Astrocyte of the cerebellum (primary cell): Measurements from ENCODE around the gene LRRC36.

ENCODE experiments used
- DNase-seq: peaks from one replicate; pipeline ENCODE4 v3.0.0-alpha.2; 2011; ENCODE audit warnings: low read depth
- H3K4me3 ChIP-seq: 2 replicates; pipeline ENCODE4 v1.5.1; 2011; ENCODE audit warnings: mild to moderate bottlenecking, low read depth, low read length, moderate library complexity
- CTCF ChIP-seq: IDR thresholded peaks from 2 replicates; pipeline ENCODE4 v1.5.1; 2012; ENCODE audit warnings: low read length, low read depth, moderate library complexity, mild to moderate bottlenecking; ENCODE audit errors: missing control alignments
- in situ Hi-C: cut with HindIII; loops from 2 replicates; pipeline ENCODE4 v1.10.0; 2017; ENCODE audit warnings: low sequenced_read_pairs

Gene LRRC36

DNA sequence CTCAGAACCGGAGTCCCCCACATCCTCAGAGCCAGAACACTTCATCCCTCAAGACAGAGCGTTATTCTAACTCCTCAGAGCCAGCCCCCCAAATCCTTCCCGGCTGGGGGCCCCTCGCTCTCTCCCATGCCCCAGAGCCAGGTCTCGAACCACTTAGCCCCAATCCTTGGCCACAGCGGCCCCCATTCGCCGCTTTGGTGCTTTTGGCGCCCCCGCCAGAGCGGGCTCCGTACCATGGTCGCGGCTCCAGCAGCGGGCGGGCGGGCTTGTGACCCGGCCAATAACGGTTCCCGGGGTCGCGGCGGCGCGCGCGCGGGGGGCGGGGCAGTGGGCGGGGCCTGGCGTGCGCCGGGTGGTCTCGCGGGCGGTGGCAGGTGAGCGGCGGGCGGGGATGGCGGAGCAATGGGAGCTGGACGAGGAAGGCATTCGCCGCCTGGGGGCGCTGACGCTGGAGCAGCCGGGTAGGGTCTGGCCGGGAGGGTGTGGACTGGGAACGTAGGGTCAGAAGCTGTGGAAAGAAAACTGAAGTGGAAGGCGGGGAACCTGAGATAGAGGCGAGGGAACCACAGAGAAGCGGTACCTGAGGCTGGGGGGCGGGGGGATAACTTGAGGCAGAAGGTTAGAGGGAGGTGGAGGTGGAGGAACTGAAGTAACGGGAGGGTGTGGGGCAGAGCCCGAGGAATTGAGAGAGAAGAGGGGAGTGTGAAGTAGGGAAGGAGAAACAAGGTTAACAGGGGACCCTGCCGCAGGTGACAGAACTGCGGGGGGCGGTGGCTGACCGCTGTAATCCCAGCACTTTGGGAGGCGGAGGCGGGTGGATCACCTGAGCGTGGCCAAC lies at the start of gene LRRC36, which contains the start of gene KCTD19:
Gene LRRC36 (plus strand): TSS at position 344 of the 838 bp plus-strand sequence. CDS start 48 bp downstream, at position 392.
Gene KCTD19 (minus strand): TSS at position 270 of the 838 bp plus-strand sequence. CDS start 34 bp downstream, at position 236.
- peak within 1 kb of the TSS; percentile 53 for H3K4me3 ChIP-seq
- in situ Hi-C loops = loop anchor here (5.0 kb wide), 2 partner anchors 41 to 71 kb away; no protein-coding TSS in a partner anchor
- DNase-seq = peak; percentile 5
- TF ChIP-seq CTCF = peak; percentile 50

GRCh38 chr16:67277294-67277998 lies 49.2 kb upstream of the LRRC36 start:
- no peak for TF ChIP-seq CTCF
- in situ Hi-C loops = no loop called here
- H3K4me3 ChIP-seq = peak overlapping the region; percentile 44
- peak; percentile 99 for DNase-seq

DNA sequence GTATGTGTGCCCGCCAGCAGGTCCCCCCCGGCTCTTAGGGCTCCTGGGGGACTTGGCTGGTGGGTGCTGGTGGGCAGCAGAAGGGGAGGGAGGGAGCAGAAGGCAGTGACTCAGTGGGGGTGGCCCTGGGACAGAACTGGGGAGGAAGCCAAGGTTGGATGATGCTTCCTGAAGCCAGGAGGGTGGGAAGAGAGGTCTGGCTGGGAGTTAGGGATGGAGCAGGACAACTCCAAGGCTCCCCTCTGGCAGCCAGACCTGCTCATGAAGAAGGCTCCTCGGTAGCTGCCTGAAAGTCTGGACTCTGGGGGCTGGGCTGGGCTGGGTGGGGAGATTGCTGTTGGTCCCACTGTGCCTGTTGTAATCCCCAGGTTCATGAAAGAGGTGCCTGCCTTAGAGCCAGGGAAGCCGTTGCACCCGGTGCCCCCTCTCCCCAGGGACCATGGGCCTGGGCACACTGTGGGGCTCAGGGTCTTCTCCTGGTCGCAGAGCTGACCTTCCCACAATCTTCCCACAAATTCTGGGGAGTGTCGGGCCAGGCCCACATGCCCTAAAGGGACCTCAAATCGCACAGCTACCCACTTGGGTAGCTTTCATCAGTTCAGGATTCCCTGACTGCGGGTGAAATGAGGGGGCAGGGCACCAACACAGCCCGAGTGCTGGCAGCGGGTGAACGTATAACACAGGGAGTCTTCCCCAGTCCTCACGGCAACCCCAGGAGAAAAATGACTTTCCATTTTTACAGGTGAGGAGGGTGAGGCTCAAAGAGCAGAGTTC lies 48.4 kb upstream of the LRRC36 start:
- H3K4me3 ChIP-seq = peak overlapping the region; percentile 44
- no peak for TF ChIP-seq CTCF
- in situ Hi-C loops = no loop called here
- peak; percentile 61 for DNase-seq

DNA sequence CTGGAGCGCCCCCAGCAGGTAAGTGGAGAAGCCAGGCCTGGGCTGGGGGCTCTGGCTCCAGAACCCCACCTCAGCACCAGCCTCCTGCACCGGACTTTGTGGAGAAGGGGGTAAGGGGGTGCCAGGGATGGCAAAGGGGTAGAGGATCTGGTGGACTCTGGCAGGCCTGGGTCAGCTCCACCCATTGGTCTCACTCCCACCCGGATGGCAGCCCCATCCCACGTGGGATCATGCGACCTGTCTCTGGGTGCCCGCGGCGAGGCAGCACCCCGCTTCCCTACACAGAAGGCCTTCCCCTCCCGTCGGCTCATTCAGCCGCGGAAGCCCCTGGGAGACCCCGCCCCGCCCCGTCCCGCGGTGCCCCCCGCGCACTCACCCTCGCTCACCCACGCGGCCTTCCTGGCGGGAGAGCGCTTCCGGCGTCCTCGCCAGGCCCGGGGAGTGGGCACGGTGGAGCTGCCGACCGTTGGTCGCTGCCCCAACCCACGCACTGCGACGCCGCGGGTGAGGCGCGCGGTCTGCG lies 47.8 kb upstream of the LRRC36 start:
- peak overlapping the region; percentile 44 for H3K4me3 ChIP-seq
- no peak for DNase-seq
- TF ChIP-seq CTCF = peak; percentile 42
- in situ Hi-C loops = no loop called here

DNA sequence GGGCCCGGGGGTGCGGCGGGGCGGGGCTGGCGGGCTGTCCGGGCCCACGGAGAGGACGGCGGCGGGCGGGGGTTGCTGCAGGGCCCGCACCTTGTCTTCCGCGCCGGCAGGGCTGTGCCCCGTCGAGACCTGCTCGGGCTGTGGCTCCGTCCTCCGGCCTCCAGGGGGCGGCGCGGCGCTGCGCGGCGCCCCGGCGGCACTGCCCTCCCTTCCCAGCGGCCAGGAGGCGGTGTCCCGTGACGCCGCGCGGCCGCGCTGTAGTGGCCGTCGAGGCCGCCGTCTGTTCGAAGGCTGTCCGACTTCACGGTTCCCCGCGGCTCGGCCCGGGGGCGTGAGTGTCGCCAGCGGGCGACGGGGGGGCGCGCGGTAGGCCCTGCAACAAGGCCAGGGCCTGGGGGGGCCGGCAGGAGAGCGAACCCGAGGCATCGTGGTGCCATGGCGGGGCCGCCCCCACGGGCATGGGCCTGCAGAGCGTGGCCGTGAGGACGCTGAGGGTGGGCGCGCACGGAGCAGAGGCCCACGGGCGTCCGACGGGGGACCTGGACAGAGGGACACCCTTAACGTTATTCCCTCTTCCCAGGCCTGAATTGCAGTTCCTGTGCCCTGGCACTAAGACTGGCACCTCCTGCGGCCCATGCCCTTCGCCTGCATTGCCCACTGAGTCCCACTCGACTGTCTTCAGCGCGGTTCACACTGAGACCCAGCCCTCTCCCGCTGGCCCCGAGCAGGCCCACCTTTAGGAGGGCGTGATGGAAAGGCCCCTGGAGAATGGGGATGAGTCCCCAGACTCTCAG lies 47.1 kb upstream of the LRRC36 start, which contains the start of gene PLEKHG4:
Gene PLEKHG4 (plus strand): TSS at position 237 of the 794 bp plus-strand sequence. CDS start 513 bp downstream, at position 750.
- TF ChIP-seq CTCF = peak; percentile 47
- in situ Hi-C loops = loop anchor here (5.0 kb wide), 1 partner anchor 88 kb away; no protein-coding TSS in a partner anchor
- H3K4me3 ChIP-seq = peak within 1 kb of the TSS; percentile 44
- DNase-seq = no peak
